H1 (cell line): ENCODE results near the gene SCG2. TPM values are rescaled to one million over a fixed set of nuclear protein-coding genes. Genes with fewer than 3 reads are reported as not detected.

ENCODE experiments used
- CBX5 ChIP-seq: fragments of 300-800, 300-1000 bp; sonication (generic); IDR thresholded peaks from 2 replicates; pipeline ENCODE4 v1.7.1; 2016; ENCODE audit warnings: antibody characterized with exemption, low read length, low read depth
- EP300 ChIP-seq, 2 experiments: IDR thresholded peaks; 1 replicate in 1 of 2; 2 replicates in 1 of 2; pipeline ENCODE4 v1.6.1; 2011 to 2012; ENCODE audit warnings: low read depth in 2 of 2, low read length in 2 of 2, mild to moderate bottlenecking in 2 of 2, borderline replicate concordance in 1 of 2, inconsistent platforms in 1 of 2, moderate library complexity in 1 of 2
- KDM4A ChIP-seq: IDR thresholded peaks from one replicate; pipeline ENCODE4 v1.7.1; 2012; ENCODE audit warnings: low read depth, mild to moderate bottlenecking, moderate library complexity, low read length, inconsistent platforms; ENCODE audit not compliant: severe bottlenecking
- KDM5A ChIP-seq: fragments of 200-600 bp; IDR thresholded peaks from 2 replicates; pipeline ENCODE4 v1.7.1; 2012; ENCODE audit warnings: mild to moderate bottlenecking, low read length, inconsistent platforms, mixed read lengths
- SAP30 ChIP-seq: fragments of 300-600 bp; sonication (generic); IDR thresholded peaks from 2 replicates; pipeline ENCODE4 v1.7.1; 2012; ENCODE audit warnings: low read length, moderate library complexity, mild to moderate bottlenecking, inconsistent platforms; ENCODE audit not compliant: insufficient read depth, insufficient replicate concordance
- SIRT6 ChIP-seq: IDR thresholded peaks from one replicate; pipeline ENCODE4 v1.7.1; 2012; ENCODE audit warnings: low read length, inconsistent platforms
- TAF1 ChIP-seq: IDR thresholded peaks from 2 replicates; pipeline ENCODE4 v1.6.1; 2011; ENCODE audit warnings: mild to moderate bottlenecking, low read depth, low read length
- polyA plus RNA-seq, 7 experiments: library from polyadenylated mRNA; depleted of rRNA in 3 of 7; stranded (reverse) in 5 of 7; unstranded in 2 of 7; fragments of >200 nt in 5 of 7; fragments of 200-250 nt in 2 of 7; gene quantifications; 1 replicate in 5 of 7; 2 replicates in 1 of 7; 4 replicates in 1 of 7; pipeline versions ENCODE4 v1.2.1 to v1.2.3, GENCODE V29; 2011 to 2013; ENCODE audit warnings: missing spikeins in 2 of 7, mixed read lengths in 2 of 7
- total RNA-seq: library from RNA; stranded (reverse); fragmentation: NEBNext Ultra II Directional; extraction: Animal tissue kit (Norgen Biotek cat#: 25700); gene quantifications from 2 replicates; pipeline ENCODE4 v1.2.1, GENCODE V29; 2021
- TF ChIP-seq, protein P1 (sequence below): fragments of 300-600 bp; sonication (generic); IDR thresholded peaks from 2 replicates; pipeline ENCODE4 v1.7.1; 2012; ENCODE audit warnings: low read length, moderate library complexity, mild to moderate bottlenecking, inconsistent platforms; ENCODE audit not compliant: insufficient replicate concordance
- TF ChIP-seq, protein P2 (sequence below), 3 experiments: IDR thresholded peaks; 1 replicate in 2 of 3; 2 replicates in 1 of 3; pipeline versions ENCODE4 v1.5.1 to v1.6.1; 2011; ENCODE audit warnings: low read length in 3 of 3, mild to moderate bottlenecking in 3 of 3, inconsistent platforms in 2 of 3, low read depth in 1 of 3, moderate library complexity in 1 of 3; ENCODE audit not compliant: insufficient read depth in 1 of 3; ENCODE audit errors: control extremely low read depth in 1 of 3

SCG2 gene
- total and polyA plus RNA-seq, 2 of the 8 experiments (the other 6 are each of a cell fraction or from before 2014, with no cell fraction given) = 0.54 to 1.0 TPM

- TF ChIP-seq, protein P1, sequence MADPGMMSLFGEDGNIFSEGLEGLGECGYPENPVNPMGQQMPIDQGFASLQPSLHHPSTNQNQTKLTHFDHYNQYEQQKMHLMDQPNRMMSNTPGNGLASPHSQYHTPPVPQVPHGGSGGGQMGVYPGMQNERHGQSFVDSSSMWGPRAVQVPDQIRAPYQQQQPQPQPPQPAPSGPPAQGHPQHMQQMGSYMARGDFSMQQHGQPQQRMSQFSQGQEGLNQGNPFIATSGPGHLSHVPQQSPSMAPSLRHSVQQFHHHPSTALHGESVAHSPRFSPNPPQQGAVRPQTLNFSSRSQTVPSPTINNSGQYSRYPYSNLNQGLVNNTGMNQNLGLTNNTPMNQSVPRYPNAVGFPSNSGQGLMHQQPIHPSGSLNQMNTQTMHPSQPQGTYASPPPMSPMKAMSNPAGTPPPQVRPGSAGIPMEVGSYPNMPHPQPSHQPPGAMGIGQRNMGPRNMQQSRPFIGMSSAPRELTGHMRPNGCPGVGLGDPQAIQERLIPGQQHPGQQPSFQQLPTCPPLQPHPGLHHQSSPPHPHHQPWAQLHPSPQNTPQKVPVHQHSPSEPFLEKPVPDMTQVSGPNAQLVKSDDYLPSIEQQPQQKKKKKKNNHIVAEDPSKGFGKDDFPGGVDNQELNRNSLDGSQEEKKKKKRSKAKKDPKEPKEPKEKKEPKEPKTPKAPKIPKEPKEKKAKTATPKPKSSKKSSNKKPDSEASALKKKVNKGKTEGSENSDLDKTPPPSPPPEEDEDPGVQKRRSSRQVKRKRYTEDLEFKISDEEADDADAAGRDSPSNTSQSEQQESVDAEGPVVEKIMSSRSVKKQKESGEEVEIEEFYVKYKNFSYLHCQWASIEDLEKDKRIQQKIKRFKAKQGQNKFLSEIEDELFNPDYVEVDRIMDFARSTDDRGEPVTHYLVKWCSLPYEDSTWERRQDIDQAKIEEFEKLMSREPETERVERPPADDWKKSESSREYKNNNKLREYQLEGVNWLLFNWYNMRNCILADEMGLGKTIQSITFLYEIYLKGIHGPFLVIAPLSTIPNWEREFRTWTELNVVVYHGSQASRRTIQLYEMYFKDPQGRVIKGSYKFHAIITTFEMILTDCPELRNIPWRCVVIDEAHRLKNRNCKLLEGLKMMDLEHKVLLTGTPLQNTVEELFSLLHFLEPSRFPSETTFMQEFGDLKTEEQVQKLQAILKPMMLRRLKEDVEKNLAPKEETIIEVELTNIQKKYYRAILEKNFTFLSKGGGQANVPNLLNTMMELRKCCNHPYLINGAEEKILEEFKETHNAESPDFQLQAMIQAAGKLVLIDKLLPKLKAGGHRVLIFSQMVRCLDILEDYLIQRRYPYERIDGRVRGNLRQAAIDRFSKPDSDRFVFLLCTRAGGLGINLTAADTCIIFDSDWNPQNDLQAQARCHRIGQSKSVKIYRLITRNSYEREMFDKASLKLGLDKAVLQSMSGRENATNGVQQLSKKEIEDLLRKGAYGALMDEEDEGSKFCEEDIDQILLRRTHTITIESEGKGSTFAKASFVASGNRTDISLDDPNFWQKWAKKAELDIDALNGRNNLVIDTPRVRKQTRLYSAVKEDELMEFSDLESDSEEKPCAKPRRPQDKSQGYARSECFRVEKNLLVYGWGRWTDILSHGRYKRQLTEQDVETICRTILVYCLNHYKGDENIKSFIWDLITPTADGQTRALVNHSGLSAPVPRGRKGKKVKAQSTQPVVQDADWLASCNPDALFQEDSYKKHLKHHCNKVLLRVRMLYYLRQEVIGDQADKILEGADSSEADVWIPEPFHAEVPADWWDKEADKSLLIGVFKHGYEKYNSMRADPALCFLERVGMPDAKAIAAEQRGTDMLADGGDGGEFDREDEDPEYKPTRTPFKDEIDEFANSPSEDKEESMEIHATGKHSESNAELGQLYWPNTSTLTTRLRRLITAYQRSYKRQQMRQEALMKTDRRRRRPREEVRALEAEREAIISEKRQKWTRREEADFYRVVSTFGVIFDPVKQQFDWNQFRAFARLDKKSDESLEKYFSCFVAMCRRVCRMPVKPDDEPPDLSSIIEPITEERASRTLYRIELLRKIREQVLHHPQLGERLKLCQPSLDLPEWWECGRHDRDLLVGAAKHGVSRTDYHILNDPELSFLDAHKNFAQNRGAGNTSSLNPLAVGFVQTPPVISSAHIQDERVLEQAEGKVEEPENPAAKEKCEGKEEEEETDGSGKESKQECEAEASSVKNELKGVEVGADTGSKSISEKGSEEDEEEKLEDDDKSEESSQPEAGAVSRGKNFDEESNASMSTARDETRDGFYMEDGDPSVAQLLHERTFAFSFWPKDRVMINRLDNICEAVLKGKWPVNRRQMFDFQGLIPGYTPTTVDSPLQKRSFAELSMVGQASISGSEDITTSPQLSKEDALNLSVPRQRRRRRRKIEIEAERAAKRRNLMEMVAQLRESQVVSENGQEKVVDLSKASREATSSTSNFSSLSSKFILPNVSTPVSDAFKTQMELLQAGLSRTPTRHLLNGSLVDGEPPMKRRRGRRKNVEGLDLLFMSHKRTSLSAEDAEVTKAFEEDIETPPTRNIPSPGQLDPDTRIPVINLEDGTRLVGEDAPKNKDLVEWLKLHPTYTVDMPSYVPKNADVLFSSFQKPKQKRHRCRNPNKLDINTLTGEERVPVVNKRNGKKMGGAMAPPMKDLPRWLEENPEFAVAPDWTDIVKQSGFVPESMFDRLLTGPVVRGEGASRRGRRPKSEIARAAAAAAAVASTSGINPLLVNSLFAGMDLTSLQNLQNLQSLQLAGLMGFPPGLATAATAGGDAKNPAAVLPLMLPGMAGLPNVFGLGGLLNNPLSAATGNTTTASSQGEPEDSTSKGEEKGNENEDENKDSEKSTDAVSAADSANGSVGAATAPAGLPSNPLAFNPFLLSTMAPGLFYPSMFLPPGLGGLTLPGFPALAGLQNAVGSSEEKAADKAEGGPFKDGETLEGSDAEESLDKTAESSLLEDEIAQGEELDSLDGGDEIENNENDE = no peak
- TF ChIP-seq EP300 (IDR thresholded peaks at IDR 0.05; ENCODE audit: borderline replicate concordance in 1 of 2, low read depth in 2 of 2, low read length in 2 of 2) (no peak), SAP30 (no peak), SIRT6 (no peak), KDM4A (no peak), TAF1 (no peak), CBX5 (no peak), KDM5A (no peak)
- TF ChIP-seq, protein P2, sequence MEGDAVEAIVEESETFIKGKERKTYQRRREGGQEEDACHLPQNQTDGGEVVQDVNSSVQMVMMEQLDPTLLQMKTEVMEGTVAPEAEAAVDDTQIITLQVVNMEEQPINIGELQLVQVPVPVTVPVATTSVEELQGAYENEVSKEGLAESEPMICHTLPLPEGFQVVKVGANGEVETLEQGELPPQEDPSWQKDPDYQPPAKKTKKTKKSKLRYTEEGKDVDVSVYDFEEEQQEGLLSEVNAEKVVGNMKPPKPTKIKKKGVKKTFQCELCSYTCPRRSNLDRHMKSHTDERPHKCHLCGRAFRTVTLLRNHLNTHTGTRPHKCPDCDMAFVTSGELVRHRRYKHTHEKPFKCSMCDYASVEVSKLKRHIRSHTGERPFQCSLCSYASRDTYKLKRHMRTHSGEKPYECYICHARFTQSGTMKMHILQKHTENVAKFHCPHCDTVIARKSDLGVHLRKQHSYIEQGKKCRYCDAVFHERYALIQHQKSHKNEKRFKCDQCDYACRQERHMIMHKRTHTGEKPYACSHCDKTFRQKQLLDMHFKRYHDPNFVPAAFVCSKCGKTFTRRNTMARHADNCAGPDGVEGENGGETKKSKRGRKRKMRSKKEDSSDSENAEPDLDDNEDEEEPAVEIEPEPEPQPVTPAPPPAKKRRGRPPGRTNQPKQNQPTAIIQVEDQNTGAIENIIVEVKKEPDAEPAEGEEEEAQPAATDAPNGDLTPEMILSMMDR (IDR thresholded peaks at IDR 0.05; ENCODE audit: control extremely low read depth in 1 of 3, insufficient read depth in 1 of 3, low read depth in 1 of 3, low read length in 3 of 3) = no peak
These were observed 52.9 kb downstream of the SCG2 start (continued) for GRCh38 chr2:223549215-223549614.
